NCI-H2029 (cell line): ENCODE measurements around the gene RHBDD1.

Source experiments
- DNase-seq: peaks from one replicate; lab custom pipeline; 2025; lab: John Stamatoyannopoulos, UW

The RHBDD1 gene

DNA sequence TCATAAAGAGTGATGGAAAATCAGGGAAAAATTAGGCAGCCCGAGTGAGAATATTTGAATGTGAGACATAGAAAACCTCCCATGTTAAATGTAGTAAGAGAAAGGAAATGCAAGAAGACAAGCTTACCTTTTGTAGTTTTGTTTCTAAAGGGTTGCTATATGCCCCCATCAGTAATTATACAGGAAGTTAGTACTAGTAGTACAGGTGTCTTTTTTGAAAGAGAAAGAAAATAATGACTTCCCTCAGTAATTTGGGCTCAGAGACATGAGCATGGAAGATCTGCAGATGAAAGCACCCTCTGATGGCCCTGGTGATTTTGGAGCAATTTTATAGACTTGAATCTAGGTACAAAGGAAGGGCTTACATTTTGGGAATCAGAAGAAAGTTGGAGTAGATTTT, 80.8 kb downstream of the RHBDD1 start:
- no peak for DNase-seq

- DNase-seq: no peak
These were observed 96.6 kb downstream of the RHBDD1 start for GRCh38 chr2:226932443-226932842.

DNA sequence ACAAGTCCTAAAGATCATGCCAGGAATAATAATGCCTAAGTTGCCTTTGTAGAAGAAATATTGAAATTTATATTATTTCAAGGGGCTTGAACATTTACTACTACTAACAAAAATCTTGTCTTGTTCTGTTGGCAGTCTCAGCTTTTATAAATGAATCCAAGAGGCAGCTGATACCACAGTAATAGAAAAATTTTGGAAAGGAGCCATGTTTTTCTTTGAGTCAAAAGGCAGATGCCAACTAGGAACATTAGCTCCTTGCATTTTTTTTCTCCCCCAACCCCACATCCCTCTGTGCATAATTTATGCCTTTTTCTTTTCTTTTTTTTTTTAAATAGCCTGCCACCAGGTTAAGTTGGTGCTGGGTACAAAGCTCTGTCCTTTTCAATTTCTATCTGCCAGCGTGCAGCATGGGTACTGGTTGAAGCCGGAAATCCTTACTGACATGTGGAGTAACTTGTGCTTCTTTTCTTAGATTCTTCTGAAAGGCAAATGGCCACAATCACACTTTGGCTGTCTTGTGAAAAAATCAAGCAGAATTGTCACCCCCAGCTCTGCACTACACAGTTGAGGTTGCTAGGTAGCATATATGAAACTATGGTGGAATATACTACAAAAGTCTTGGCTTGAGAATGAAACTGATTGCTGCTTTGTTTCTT, 98.8 kb downstream of the RHBDD1 start:
- DNase-seq: no peak

GRCh38 chr2:226943862-226944620, 108.2 kb downstream of the RHBDD1 start:
- no peak for DNase-seq

DNA sequence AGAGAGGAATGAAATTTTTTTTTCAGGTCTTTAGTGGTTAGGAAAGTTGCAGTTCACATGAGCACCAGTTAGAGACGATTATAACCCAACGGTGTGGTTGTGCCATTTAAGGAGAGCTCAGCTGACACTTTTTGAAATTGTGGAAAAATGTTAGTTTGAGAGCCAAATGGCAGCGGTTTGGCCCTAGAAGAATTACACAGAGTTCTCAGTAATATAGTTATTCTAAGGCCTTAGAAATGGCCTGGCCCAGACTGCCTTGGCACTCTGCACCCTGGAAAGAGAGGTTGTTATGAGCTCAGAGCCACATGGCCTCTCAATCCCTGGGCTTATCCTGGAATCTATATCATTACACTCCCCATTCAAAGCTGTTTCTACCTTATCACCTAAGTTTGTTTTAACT, 117.4 kb downstream of the RHBDD1 start:
- DNase-seq: no peak

DNA sequence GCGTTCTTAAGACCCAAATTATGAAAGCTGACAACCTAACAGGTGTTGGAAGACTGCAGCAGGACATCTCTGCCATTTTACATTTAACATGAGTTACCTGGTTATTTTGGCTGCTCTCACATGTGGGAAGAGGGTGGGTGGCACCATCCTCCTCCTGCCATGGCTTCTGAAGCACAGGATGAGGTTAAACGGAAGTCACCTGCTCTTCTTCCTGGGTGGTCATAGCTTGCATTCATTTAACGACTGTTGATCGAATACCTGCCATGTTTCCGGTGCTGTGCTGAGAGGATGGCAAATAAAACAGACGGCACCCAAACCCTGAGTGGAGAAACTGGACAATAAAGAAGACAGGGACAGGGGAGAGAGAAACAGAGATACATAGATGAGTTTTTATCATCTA, 118.0 kb downstream of the RHBDD1 start:
- no peak for DNase-seq

DNA sequence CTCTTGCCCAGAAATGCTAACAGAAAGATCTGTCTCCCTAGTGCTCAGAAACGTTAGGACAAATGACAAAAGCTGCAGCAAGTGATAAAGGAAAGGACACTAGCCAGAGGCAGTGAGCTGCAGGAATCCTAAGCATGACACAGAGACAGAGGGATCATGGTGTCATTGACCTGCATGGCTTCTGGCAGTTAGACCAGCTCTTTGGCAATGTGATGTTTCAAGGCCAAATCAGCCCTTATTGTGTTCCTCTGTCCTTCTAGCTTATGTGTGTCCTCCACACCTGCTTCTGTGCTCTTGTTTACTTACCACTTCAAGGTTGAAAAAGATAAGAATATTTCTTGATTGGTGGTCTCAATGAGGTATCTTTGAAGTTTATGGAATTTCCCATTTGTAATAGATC, 120.8 kb downstream of the RHBDD1 start:
- DNase-seq: no peak

DNA sequence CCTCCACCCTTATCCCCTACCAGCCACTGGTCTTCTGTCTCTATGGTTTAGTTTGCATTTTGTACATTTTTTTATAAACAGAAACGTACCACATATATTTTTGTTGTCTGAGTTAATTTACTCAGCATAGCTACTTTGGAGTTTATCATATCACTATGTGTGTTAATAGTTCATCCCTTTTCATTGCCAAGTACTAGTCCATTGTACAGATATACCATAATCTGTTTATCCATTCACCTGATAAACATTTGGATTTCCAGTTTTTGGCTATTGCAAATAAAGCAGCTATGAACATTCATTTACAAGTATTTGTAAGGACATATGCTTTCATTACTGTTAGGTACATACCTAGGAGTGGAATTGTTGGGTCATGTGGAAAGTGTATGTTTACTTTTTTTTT, 123.6 kb downstream of the RHBDD1 start:
- DNase-seq: no peak

- no peak for DNase-seq
These were observed 126.4 kb downstream of the RHBDD1 start for GRCh38 chr2:226962176-226962773.

DNA sequence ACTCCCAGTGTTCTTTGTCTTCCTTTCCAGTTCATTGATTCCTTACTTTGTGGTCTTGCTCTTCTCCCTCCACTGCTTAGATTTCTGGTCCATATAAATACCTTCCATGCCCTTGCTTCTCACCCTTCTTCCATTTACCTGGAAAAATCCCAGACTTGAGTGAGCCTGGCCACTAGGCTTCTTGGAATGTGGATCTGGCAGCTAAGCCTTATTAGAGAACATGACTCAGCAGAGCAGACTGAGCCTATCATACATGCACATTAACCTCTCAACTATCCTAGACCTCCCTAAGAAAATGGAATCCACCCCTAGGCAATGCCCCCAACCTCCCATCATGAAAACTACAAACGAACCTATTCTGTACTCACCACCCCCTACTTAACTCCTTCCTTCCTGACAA, 127.7 kb downstream of the RHBDD1 start:
- DNase-seq: no peak

- DNase-seq: no peak
These were observed 129.5 kb downstream of the RHBDD1 start for GRCh38 chr2:226965376-226965775.

DNA sequence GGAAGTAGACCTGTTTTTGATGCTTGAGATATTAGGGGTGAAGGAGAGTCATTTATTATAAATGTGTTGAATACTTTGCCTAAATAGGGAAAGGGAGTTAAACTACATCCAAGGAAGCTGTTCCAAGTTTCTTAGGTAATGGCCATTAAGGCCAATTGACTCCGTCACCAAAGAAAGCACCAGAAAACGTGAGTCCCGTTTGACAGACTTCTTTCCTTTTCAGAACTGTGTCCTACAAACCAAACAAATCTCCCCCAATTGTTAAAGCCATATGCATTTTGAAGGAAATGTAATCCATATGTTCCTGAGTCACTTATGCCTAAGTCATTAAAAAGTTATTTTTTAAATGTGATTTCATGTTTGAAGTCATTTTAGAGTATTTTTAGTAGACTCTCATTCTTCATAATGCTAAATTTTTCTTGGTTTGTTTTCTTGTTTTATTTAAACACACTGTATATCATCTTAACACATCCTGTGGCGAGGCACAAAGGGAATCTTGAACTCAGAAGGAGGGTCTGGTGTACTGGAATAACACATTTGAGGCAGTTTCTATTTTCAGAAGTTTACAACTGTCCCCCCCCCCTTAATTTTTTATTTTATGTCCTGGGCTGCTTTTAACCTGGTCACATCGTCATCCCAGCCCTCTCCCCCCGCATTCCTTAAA, 133.7 kb downstream of the RHBDD1 start:
- DNase-seq: no peak

DNA sequence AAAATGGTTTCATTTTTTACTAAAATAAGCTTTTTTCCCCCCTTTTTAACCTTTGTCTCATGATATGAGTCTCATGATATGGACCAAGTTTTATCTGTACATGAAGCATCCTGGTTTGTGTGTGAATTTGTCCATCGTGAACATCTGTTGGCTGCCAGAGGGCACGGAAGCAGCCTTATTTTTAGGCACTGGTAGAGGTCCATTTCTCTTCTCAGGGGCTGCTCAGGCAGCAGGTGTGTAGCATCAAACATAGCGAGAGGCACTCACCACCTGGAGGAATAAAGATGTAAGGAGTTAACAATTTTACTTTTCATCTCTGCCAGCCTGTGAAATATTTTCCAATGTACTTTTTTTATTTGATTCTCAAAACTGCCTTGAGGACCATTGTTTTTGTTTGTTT, 134.5 kb downstream of the RHBDD1 start:
- DNase-seq: no peak

- DNase-seq: no peak
These were observed 135.2 kb downstream of the RHBDD1 start for GRCh38 chr2:226971084-226971483.

DNA sequence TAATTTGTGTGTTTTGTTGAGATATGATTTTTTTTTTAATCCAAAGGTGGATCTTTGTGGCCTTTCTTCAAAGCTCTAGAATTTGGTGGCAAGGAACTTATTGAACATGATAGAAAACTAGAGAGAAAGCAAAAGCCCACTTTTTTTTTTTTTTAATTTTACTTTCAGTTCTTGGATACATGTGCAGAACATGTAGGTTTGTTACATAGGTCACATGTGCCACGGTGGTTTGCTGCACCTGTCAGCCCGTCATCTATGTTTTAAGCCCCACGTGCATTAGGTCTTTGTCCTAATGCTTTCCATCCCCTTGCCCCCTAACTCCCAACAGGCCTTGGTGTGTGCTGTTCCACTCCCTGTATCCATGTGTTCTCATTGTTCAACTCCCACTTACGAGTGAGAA, 135.9 kb downstream of the RHBDD1 start:
- no peak for DNase-seq

GRCh38 chr2:226973816-226974215, 138.0 kb downstream of the RHBDD1 start:
- no peak for DNase-seq

DNA sequence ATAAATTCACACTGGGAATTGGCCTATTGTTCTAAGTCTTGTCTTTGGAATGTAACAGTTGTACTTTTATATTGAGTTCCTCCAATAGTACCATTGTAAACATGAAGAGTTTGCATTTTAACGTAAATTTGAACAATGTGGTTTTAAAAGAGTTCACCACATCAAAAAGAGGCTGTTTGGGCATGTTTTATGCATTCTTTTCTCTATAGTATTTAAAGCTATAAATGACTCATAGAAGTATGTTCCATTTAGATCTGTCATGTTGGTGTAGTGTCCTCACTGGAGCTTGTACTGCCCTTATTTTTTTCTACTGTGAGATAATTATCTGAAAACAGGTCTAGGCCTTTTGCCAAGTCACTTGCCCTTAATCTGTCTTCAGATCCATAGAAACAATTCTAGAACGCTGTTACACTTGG, 141.9 kb downstream of the RHBDD1 start:
- DNase-seq: no peak

- DNase-seq: no peak
These were observed 142.4 kb downstream of the RHBDD1 start for GRCh38 chr2:226978300-226978699.

- DNase-seq: no peak
These were observed 143.2 kb downstream of the RHBDD1 start for GRCh38 chr2:226979004-226979403.

DNA sequence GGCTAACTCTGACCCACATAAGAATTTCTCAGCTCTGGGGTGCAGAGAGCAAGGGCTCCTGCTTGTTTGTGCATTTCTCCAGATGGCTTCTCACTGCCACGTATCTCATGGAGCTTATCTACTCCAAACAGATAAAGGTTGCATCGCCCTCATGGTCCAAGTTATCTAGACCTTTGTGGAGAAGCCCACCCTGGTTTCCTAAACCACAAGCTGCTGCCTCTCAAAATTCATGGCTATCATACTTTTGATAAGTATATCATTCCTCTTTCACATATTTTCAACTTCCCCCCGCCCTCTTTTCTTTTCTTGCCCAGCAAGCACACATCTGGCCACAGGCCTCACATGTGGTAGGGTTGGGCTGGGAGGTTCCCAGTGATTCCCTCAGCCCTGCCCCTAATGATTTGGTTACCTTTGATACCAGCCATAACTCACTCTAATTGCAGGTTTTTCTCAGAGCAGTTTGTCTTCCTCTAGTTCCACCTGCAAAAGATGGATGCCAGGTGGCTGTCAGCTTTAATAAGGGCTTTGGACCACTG, 146.0 kb downstream of the RHBDD1 start:
- no peak for DNase-seq

DNA sequence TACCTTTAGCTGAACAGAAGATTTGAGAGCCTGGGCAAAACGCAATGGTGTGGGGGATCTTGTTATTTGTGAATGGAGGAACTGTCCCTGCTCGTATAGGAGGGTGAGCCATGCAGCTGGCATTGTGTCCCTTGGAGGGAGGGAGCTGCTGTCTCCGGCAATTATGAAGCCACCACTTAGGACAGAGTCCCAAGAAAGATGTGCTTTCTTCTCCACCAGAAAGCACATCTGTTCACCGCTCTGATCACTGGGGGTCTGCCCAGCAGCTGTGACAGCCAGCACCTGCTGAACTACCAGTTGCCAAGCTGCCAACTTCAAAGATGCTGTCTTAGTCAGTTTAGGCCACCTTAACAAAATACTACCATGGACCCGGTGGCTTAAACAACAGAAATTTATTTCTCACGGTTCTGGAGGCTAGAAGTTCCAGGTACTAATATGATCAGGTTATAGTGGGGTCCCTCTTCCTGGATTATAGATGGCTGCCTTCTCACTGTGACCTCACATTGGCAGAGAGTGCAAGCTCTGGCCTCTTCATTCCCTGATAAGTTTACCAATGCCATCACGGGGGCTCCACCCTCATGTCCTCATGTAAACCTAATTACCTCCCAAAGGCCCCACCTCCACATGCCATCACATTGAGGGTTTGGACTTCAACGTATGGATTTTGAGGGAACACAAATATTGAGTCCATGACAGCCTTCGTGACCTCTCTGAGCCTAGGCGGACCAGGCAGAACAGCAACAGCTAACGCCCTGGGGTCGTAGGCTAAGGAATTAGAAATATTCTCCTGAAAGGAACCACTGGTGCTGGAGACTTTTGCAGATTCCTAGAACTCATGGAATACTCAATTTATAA, 148.3 kb downstream of the RHBDD1 start:
- DNase-seq: no peak
